Esophagus squamous epithelium (tissue), 4 donors: ENCODE measurements around the gene LHPP.

Experiments used
- CTCF ChIP-seq, 6 experiments: fragments of 450-650 bp in 4 of 6; fragments of 200-600 bp in 2 of 6; sonication (generic) in 2 of 6; IDR thresholded peaks; one replicate each; pipeline ENCODE4 v1.5.1; 2016 to 2019; ENCODE audit warnings: antibody characterized with exemption in 6 of 6, mild to moderate bottlenecking in 4 of 6, moderate library complexity in 4 of 6
- POLR2A ChIP-seq, 4 donors: fragments of 450-650 bp; IDR thresholded peaks; one replicate each; pipeline ENCODE4 v1.6.1; 2017; ENCODE audit warnings: antibody characterized with exemption in 4 of 4, mild to moderate bottlenecking in 4 of 4, moderate library complexity in 3 of 4

- no peak for TF ChIP-seq CTCF (IDR thresholded peaks at IDR 0.05)
- no peak for TF ChIP-seq POLR2A (IDR thresholded peaks at IDR 0.05)
Observed at GRCh38 chr10:124566981-124567835, 105.6 kb downstream of the LHPP start.
